Measurements from ENCODE around the gene GNG8. TPM values are rescaled to one million over a fixed set of nuclear protein-coding genes. Genes with fewer than 3 reads are reported as not detected.

Gene GNG8
- total and polyA plus RNA-seq, 3 donors from 2014 or later, result not detected

- intact Hi-C loops (cut with DNase I; ENCODE audit: low total_unique reads), result no loop called here
- Histone ChIP-seq H3K27ac (no peak overlapping the region), H3K36me3 (ENCODE audit: low read depth, missing control alignments) (no peaks in the 10 kb centered on the region), H3K27me3 (no peaks in the 10 kb centered on the region), H3K4me1 (peaks cover 2% of the 10 kb centered on the region), H3K4me3 (no peak overlapping the region), H3K9me3 (no peaks in the 10 kb centered on the region)
- TF ChIP-seq POLR2A (IDR thresholded peaks at IDR 0.05), result no peak
- TF ChIP-seq, protein P1, sequence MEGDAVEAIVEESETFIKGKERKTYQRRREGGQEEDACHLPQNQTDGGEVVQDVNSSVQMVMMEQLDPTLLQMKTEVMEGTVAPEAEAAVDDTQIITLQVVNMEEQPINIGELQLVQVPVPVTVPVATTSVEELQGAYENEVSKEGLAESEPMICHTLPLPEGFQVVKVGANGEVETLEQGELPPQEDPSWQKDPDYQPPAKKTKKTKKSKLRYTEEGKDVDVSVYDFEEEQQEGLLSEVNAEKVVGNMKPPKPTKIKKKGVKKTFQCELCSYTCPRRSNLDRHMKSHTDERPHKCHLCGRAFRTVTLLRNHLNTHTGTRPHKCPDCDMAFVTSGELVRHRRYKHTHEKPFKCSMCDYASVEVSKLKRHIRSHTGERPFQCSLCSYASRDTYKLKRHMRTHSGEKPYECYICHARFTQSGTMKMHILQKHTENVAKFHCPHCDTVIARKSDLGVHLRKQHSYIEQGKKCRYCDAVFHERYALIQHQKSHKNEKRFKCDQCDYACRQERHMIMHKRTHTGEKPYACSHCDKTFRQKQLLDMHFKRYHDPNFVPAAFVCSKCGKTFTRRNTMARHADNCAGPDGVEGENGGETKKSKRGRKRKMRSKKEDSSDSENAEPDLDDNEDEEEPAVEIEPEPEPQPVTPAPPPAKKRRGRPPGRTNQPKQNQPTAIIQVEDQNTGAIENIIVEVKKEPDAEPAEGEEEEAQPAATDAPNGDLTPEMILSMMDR (IDR thresholded peaks at IDR 0.05), result no peak
- DNase-seq, result no peak
- WGBS, 2 donors, result 66 to 67% methylated on average over 5 of the region's 5 CpGs
Observed at GRCh38 chr19:46610413-46610775, 25.6 kb downstream of the GNG8 start.

- TF ChIP-seq, protein P1 (IDR thresholded peaks at IDR 0.05), result no peak
- no peak for TF ChIP-seq POLR2A (IDR thresholded peaks at IDR 0.05)
- 83 to 87% methylated on average over 30 of the region's 30 CpGs for WGBS, 2 donors
- Histone ChIP-seq H3K4me1 (peaks cover 8% of the 10 kb centered on the region), H3K9me3 (no peaks in the 10 kb centered on the region), H3K36me3 (ENCODE audit: low read depth, missing control alignments) (no peaks in the 10 kb centered on the region), H3K27me3 (no peaks in the 10 kb centered on the region), H3K27ac (no peak overlapping the region), H3K4me3 (no peak overlapping the region)
- intact Hi-C loops (cut with DNase I; ENCODE audit: low total_unique reads), result no loop called here
- DNase-seq, result no peak
Observed at GRCh38 chr19:46609511-46610412, 26.2 kb downstream of the GNG8 start.

DNA sequence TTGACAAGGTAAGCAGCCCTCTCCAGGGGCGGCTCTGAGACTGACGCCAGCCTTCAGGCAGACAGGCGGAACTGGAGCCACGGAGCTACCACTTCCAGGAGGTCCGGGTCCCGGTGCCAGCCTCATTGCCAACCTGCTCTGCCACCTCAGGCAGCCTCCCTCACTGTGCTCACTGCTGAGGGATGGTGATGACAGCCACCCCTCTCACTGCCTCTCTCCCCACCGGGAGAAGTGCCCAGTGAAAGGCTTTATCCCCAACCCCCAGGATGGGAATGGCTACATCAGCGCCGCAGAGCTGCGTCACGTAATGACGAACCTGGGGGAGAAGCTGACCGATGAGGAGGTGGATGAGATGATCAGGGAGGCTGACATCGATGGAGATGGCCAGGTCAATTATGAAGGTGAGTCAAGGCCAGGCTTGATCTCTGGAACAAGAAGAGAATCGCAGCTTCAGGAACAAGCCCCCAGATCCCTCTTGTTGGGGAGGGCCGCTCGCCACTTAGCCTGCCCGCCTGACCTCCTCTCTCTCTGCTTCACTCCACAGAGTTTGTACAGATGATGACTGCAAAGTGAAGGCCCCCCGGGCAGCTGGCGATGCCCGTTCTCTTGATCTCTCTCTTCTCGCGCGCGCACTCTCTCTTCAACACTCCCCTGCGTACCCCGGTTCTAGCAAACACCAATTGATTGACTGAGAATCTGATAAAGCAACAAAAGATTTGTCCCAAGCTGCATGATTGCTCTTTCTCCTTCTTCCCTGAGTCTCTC is 27.2 kb downstream of the GNG8 start:
- DNase-seq, result no peak
- Histone ChIP-seq H3K36me3 (ENCODE audit: low read depth, missing control alignments) (no peaks in the 10 kb centered on the region), H3K9me3 (no peaks in the 10 kb centered on the region), H3K4me3 (no peak overlapping the region), H3K27me3 (no peaks in the 10 kb centered on the region), H3K4me1 (peaks cover 17% of the 10 kb centered on the region), H3K27ac (no peak overlapping the region)
- intact Hi-C loops (cut with DNase I; ENCODE audit: low total_unique reads), result no loop called here
- TF ChIP-seq POLR2A (IDR thresholded peaks at IDR 0.05), result no peak
- TF ChIP-seq, protein P1 (IDR thresholded peaks at IDR 0.05), result no peak
- WGBS, 2 donors, result 92% methylated on average over 22 to 27 of the region's 27 CpGs

DNA sequence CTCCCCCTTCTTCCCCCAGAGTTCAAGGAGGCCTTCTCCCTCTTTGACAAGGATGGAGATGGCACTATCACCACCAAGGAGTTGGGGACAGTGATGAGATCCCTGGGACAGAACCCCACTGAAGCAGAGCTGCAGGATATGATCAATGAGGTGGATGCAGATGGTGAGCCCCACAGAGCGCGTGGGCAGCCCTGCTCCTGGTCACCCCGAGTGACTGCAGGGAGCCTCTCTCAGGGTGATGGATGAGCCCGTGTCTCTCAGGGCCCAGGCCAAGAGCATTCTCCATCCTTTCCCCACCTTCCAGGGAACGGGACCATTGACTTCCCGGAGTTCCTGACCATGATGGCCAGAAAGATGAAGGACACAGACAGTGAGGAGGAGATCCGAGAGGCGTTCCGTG is 27.8 kb downstream of the GNG8 start:
- no peaks in the 10 kb centered on the region for H3K27me3 ChIP-seq
- DNase-seq, result no peak
- intact Hi-C loops (cut with DNase I; ENCODE audit: low total_unique reads), result no loop called here
- H3K27ac ChIP-seq, result no peak overlapping the region
- no peak for TF ChIP-seq POLR2A (IDR thresholded peaks at IDR 0.05)
- TF ChIP-seq, protein P1 (IDR thresholded peaks at IDR 0.05), result no peak
- H3K9me3 ChIP-seq, result no peaks in the 10 kb centered on the region
- H3K4me1 ChIP-seq, result peaks cover 22% of the 10 kb centered on the region
- no peaks in the 10 kb centered on the region for H3K36me3 ChIP-seq (ENCODE audit: low read depth, missing control alignments)
- no peak overlapping the region for H3K4me3 ChIP-seq
- WGBS, 2 donors, result 89 to 90% methylated on average over 9 of the region's 9 CpGs

Measured in testis (tissue), 3 donors.